Liver (tissue), 9 donors: Measurements from ENCODE around the gene TRNAU1AP. TPM values are rescaled to one million over a fixed set of nuclear protein-coding genes. Genes with fewer than 3 reads are reported as not detected.
A peak's percentile ranks its signal among the peaks of the same experiment; 100 is the strongest.

Experiments
- DNase-seq: peaks from one replicate; pipeline ENCODE4 v3.0.0-alpha.2; 2017; ENCODE audit warnings: low spot score
- H3K27ac ChIP-seq, 2 donors: one replicate each; pipeline ENCODE4 v1.7.0; 2013; ENCODE audit warnings: inconsistent platforms in 2 of 2, low read length in 2 of 2, control low read depth in 1 of 2, low read depth in 1 of 2, mild to moderate bottlenecking in 1 of 2
- H3K27me3 ChIP-seq, 4 donors: one replicate each; pipeline versions ENCODE4 v1.6.1 to v1.7.0; 2013; ENCODE audit warnings: low read length in 3 of 4, inconsistent platforms in 1 of 4, mild to moderate bottlenecking in 1 of 4, moderate library complexity in 1 of 4; ENCODE audit not compliant: control insufficient read depth in 4 of 4, insufficient read depth in 4 of 4
- H3K36me3 ChIP-seq, 4 donors: one replicate each; pipeline versions ENCODE4 v1.6.1 to v1.7.0; 2013; ENCODE audit warnings: low read length in 3 of 4, mild to moderate bottlenecking in 3 of 4, low read depth in 1 of 4, moderate library complexity in 1 of 4; ENCODE audit not compliant: control insufficient read depth in 4 of 4, insufficient read depth in 3 of 4
- H3K4me1 ChIP-seq, 4 donors: one replicate each; pipeline versions ENCODE4 v1.6.1 to v1.7.0; 2013; ENCODE audit warnings: low read length in 3 of 4, mild to moderate bottlenecking in 3 of 4, moderate library complexity in 1 of 4; ENCODE audit not compliant: control insufficient read depth in 4 of 4, insufficient read depth in 4 of 4
- H3K4me3 ChIP-seq, 3 donors: one replicate each; pipeline versions ENCODE4 v1.6.1 to v1.7.0; 2013; ENCODE audit warnings: low read length in 3 of 3, control low read depth in 1 of 3, low read depth in 1 of 3, mild to moderate bottlenecking in 1 of 3
- H3K9ac ChIP-seq, 2 donors: one replicate each; pipeline ENCODE4 v1.7.0; 2013; ENCODE audit warnings: low read length in 2 of 2, mild to moderate bottlenecking in 2 of 2, moderate library complexity in 2 of 2, control low read depth in 1 of 2, low read depth in 1 of 2
- H3K9me3 ChIP-seq, 4 donors: one replicate each; pipeline versions ENCODE4 v1.6.1 to v1.7.0; 2013; ENCODE audit warnings: low read length in 3 of 4; ENCODE audit not compliant: control insufficient read depth in 4 of 4
- ATF3 ChIP-seq: IDR thresholded peaks from 2 replicates; pipeline ENCODE4 v1.6.1; 2016; ENCODE audit warnings: antibody characterized with exemption
- CTCF ChIP-seq: fragments of 150-350 bp; IDR thresholded peaks from 2 replicates; pipeline ENCODE4 v1.5.1; 2017; ENCODE audit warnings: improper control_type of control experiment, low read depth, low read length; ENCODE audit not compliant: missing input control
- EGR1 ChIP-seq, 2 donors: IDR thresholded peaks; 2 replicates each; pipeline ENCODE4 v1.6.1; 2016 to 2018; ENCODE audit warnings: antibody characterized with exemption in 2 of 2, low read depth in 2 of 2
- FOXA1 ChIP-seq: IDR thresholded peaks from 2 replicates; pipeline ENCODE4 v1.6.1; 2016; ENCODE audit warnings: antibody characterized with exemption
- FOXA2 ChIP-seq: IDR thresholded peaks from 2 replicates; pipeline ENCODE4 v1.6.1; 2016; ENCODE audit warnings: antibody characterized with exemption
- GABPA ChIP-seq, 2 donors: IDR thresholded peaks in 1 of 2; conservative IDR thresholded peaks in 1 of 2; 2 replicates each; pipeline ENCODE4 v1.6.1; 2016; ENCODE audit warnings: antibody characterized with exemption in 2 of 2, mild to moderate bottlenecking in 1 of 2, moderate library complexity in 1 of 2
- HNF4A ChIP-seq, 2 donors: conservative IDR thresholded peaks; 2 replicates each; pipeline ENCODE4 v1.6.1; 2016; ENCODE audit warnings: antibody characterized with exemption in 2 of 2, mild to moderate bottlenecking in 2 of 2
- JUND ChIP-seq, 2 donors: IDR thresholded peaks; 2 replicates each; pipeline ENCODE4 v1.6.1; 2016; ENCODE audit warnings: antibody characterized with exemption in 2 of 2
- MAX ChIP-seq: IDR thresholded peaks from 2 replicates; pipeline ENCODE4 v1.6.1; 2016; ENCODE audit warnings: antibody characterized with exemption
- NR2F2 ChIP-seq: IDR thresholded peaks from 2 replicates; pipeline ENCODE4 v1.6.1; 2016; ENCODE audit warnings: antibody characterized with exemption
- RAD21 ChIP-seq, 2 donors: IDR thresholded peaks; 2 replicates each; pipeline ENCODE4 v1.6.1; 2016; ENCODE audit warnings: antibody characterized with exemption in 2 of 2, mild to moderate bottlenecking in 2 of 2
- REST ChIP-seq: IDR thresholded peaks from 2 replicates; pipeline ENCODE4 v1.6.1; 2016; ENCODE audit warnings: antibody characterized with exemption, mild to moderate bottlenecking
- RXRA ChIP-seq, 2 donors: IDR thresholded peaks; 2 replicates each; pipeline ENCODE4 v1.6.1; 2017 to 2018; ENCODE audit warnings: antibody characterized with exemption in 2 of 2, mild to moderate bottlenecking in 1 of 2
- SP1 ChIP-seq: IDR thresholded peaks from 2 replicates; pipeline ENCODE4 v1.6.1; 2018; ENCODE audit warnings: antibody characterized with exemption, mild to moderate bottlenecking
- TAF1 ChIP-seq: conservative IDR thresholded peaks from 2 replicates; pipeline ENCODE4 v1.6.1; 2016; ENCODE audit warnings: antibody characterized with exemption, mild to moderate bottlenecking
- YY1 ChIP-seq: IDR thresholded peaks from 2 replicates; pipeline ENCODE4 v1.6.1; 2016; ENCODE audit warnings: antibody characterized with exemption, mild to moderate bottlenecking
- ZBTB33 ChIP-seq: IDR thresholded peaks from 2 replicates; pipeline ENCODE4 v1.6.1; 2016; ENCODE audit warnings: antibody characterized with exemption
- WGBS: extraction: QIAGEN DNeasy Blood & Tissue Kit; methylation state at CpG from one replicate; pipeline ENCODE4 v1.1.7; 2013; 5-methylcytosine and 5-hydroxymethylcytosine counted together
- polyA plus RNA-seq, 2 donors: library from polyadenylated mRNA; stranded (reverse) in 1 of 2; unstranded in 1 of 2; fragments of 200-250 nt in 1 of 2; fragments of >200 nt in 1 of 2; fragmentation: Nextera tagmentation in 1 of 2; extraction: Ambion mirVana in 1 of 2; gene quantifications; one replicate each; pipeline versions ENCODE4 v1.2.1 to v1.2.3, GENCODE V29; 2013 to 2015
- total RNA-seq, 2 donors: library from RNA; depleted of rRNA; stranded (reverse); fragments of >200 nt; gene quantifications; one replicate each; pipeline ENCODE4 v1.2.3, GENCODE V29; 2014
- donor health status: healthy.
- donor health status: healthy.
- donor health status: healthy.
- donor health status: healthy.
- donor health status: healthy.

Gene TRNAU1AP
- total and polyA plus RNA-seq, 4 donors, result 5.6 to 12.0 (median 8.8) TPM

- Histone ChIP-seq H3K36me3 (peaks cover 6 to 36% (median 30%) of the 10 kb centered on the region in 4 donors), H3K27ac (peak overlapping the region; percentile 77), H3K27me3 (no peaks in the 10 kb centered on the region), H3K9me3 (no peaks in the 10 kb centered on the region), H3K4me3 (peak overlapping the region; percentile 89 to 95 (median 91)), H3K4me1 (peaks cover 7 to 34% (median 14%) of the 10 kb centered on the region in 4 donors), H3K9ac (peak overlapping the region; percentile 66 to 98)
- no peak for DNase-seq
- WGBS, result 4% methylated on average over 14 of the region's 14 CpGs
- TF ChIP-seq ATF3 (no peak), EGR1 (IDR thresholded peaks at IDR 0.05; ENCODE audit: low read depth in 2 of 2) (no peak), FOXA1 (no peak), REST (no peak), HNF4A (conservative IDR thresholded peaks at IDR 0.05) (no peak), FOXA2 (no peak), GABPA (IDR thresholded peaks at IDR 0.05 in 1 of 2, conservative IDR thresholded peaks at IDR 0.05 in 1 of 2) (no peak), CTCF (no peak), TAF1 (no peak), YY1 (no peak), RAD21 (IDR thresholded peaks at IDR 0.05) (no peak), ZBTB33 (no peak), NR2F2 (no peak), MAX (no peak)
Observed at GRCh38 chr1:28506907-28507246, 46.0 kb upstream of the TRNAU1AP start.

GRCh38 chr1:28507247-28507645 lies 45.6 kb upstream of the TRNAU1AP start:
- no peak for DNase-seq
- H3K27me3 ChIP-seq, result no peaks in the 10 kb centered on the region
- no peaks in the 10 kb centered on the region for H3K9me3 ChIP-seq
- 15% methylated on average over 11 of the region's 11 CpGs for WGBS
- peaks cover 7 to 34% (median 15%) of the 10 kb centered on the region in 4 donors for H3K4me1 ChIP-seq
- peak overlapping the region; percentile 77 for H3K27ac ChIP-seq
- H3K9ac ChIP-seq, result peak overlapping the region; percentile 66 to 98
- H3K36me3 ChIP-seq, result peaks cover 6 to 37% (median 30%) of the 10 kb centered on the region in 4 donors
- H3K4me3 ChIP-seq, result peak overlapping the region; percentile 89 to 95 (median 91)
- TF ChIP-seq ATF3 (no peak), GABPA (IDR thresholded peaks at IDR 0.05 in 1 of 2, conservative IDR thresholded peaks at IDR 0.05 in 1 of 2) (no peak), RXRA (IDR thresholded peaks at IDR 0.05) (no peak), SP1 (no peak), REST (no peak), MAX (no peak), JUND (IDR thresholded peaks at IDR 0.05) (no peak), HNF4A (conservative IDR thresholded peaks at IDR 0.05) (no peak), YY1 (no peak), NR2F2 (no peak), EGR1 (IDR thresholded peaks at IDR 0.05; ENCODE audit: low read depth in 2 of 2) (no peak), ZBTB33 (no peak), FOXA1 (no peak)
